ENCODE results near the gene SFXN3. TPM values are rescaled to one million over a fixed set of nuclear protein-coding genes. Genes with fewer than 3 reads are reported as not detected.

Gene SFXN3
- total and polyA plus RNA-seq, 2 of the 13 experiments (the other 11 are each of a cell fraction or from before 2014, with no cell fraction given), result 16.8 to 71.5 TPM

DNA sequence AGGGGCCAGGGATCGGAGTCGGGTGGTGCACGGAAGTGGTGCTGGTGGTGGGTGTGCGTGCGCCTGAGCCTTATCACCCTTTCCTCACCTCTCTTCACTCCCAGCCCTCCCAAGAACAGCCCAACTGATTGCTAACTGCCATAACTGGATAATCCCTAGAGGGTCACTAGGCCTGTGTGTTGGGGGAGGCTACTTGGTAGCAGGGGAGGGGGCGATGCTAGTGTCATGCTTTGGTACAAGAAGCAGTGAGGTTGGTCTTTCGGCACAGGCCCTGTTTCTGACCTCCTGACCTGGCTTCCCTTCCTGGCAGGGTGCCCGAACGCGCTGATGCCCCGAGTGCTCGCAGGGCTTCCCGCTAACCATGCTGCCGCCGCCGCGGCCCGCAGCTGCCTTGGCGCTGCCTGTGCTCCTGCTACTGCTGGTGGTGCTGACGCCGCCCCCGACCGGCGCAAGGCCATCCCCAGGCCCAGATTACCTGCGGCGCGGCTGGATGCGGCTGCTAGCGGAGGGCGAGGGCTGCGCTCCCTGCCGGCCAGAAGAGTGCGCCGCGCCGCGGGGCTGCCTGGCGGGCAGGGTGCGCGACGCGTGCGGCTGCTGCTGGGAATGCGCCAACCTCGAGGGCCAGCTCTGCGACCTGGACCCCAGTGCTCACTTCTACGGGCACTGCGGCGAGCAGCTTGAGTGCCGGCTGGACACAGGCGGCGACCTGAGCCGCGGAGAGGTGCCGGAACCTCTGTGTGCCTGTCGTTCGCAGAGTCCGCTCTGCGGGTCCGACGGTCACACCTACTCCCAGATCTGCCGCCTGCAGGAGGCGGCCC lies 31.4 kb downstream of the SFXN3 start (continued):
- TF ChIP-seq, protein P1, sequence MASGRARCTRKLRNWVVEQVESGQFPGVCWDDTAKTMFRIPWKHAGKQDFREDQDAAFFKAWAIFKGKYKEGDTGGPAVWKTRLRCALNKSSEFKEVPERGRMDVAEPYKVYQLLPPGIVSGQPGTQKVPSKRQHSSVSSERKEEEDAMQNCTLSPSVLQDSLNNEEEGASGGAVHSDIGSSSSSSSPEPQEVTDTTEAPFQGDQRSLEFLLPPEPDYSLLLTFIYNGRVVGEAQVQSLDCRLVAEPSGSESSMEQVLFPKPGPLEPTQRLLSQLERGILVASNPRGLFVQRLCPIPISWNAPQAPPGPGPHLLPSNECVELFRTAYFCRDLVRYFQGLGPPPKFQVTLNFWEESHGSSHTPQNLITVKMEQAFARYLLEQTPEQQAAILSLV (CRISPR knock-in tag; IDR thresholded peaks at IDR 0.05; ENCODE audit: borderline replicate concordance), result peak; percentile 73; the same call in 1 of the 2 replicates
- TF ChIP-seq GTF2F1 (IDR thresholded peaks at IDR 0.05; ENCODE audit: low read length) (no peak), ZBTB20 (CRISPR knock-in tag; IDR thresholded peaks at IDR 0.05; ENCODE audit: borderline replicate concordance, low read depth) (no peak), NFKBIZ (CRISPR knock-in tag; IDR thresholded peaks at IDR 0.05) (peak; percentile 33; the same call in 1 of the 2 replicates), HNF4G (IDR thresholded peaks at IDR 0.05; ENCODE audit: borderline replicate concordance, low read depth, low read length) (peak; percentile 33; the same call in 1 of the 2 replicates), HNF4G (CRISPR knock-in tag; IDR thresholded peaks at IDR 0.05; ENCODE audit: borderline replicate concordance, low read depth) (no peak), TARDBP (CRISPR knock-in tag; IDR thresholded peaks at IDR 0.05) (0 out of 2 replicates have a peak, but pooled peaks have one; percentile 37), REL (CRISPR knock-in tag; conservative IDR thresholded peaks at IDR 0.05) (no peak), ZBTB42 (CRISPR knock-in tag; IDR thresholded peaks at IDR 0.05) (no peak; the same call in 1 of the 2 replicates), NKX3-1 (CRISPR knock-in tag; IDR thresholded peaks at IDR 0.05) (peak; percentile 95), ZNF343 (CRISPR knock-in tag; IDR thresholded peaks at IDR 0.05) (peak; percentile 81), MIER3 (CRISPR knock-in tag; IDR thresholded peaks at IDR 0.05; ENCODE audit: borderline replicate concordance) (no peak), ZFAT (CRISPR knock-in tag; conservative IDR thresholded peaks at IDR 0.05) (peak; percentile 58; the same call in 1 of the 2 replicates), IKZF1 (IDR thresholded peaks at IDR 0.05) (no peak), AKAP8 (CRISPR knock-in tag; IDR thresholded peaks at IDR 0.05) (peak; percentile 98), ZNF839 (CRISPR knock-in tag; IDR thresholded peaks at IDR 0.05; ENCODE audit: borderline replicate concordance) (no peak), NCOA2 (CRISPR knock-in tag; IDR thresholded peaks at IDR 0.05) (no peak; the same call in 1 of the 2 replicates), DMAP1 (CRISPR knock-in tag; IDR thresholded peaks at IDR 0.05) (peak; percentile 65; the same call in 1 of the 2 replicates), HOXA5 (CRISPR knock-in tag; IDR thresholded peaks at IDR 0.05) (peak; percentile 77), FOXM1 (CRISPR knock-in tag; IDR thresholded peaks at IDR 0.05) (peak; percentile 67; the same call in 1 of the 2 replicates)
- TF ChIP-seq, protein P2, sequence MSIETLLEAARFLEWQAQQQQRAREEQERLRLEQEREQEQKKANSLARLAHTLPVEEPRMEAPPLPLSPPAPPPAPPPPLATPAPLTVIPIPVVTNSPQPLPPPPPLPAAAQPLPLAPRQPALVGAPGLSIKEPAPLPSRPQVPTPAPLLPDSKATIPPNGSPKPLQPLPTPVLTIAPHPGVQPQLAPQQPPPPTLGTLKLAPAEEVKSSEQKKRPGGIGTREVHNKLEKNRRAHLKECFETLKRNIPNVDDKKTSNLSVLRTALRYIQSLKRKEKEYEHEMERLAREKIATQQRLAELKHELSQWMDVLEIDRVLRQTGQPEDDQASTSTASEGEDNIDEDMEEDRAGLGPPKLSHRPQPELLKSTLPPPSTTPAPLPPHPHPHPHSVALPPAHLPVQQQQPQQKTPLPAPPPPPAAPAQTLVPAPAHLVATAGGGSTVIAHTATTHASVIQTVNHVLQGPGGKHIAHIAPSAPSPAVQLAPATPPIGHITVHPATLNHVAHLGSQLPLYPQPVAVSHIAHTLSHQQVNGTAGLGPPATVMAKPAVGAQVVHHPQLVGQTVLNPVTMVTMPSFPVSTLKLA (IDR thresholded peaks at IDR 0.05), result no peak; the same call in 1 of the 2 replicates
- TF ChIP-seq, protein P3, sequence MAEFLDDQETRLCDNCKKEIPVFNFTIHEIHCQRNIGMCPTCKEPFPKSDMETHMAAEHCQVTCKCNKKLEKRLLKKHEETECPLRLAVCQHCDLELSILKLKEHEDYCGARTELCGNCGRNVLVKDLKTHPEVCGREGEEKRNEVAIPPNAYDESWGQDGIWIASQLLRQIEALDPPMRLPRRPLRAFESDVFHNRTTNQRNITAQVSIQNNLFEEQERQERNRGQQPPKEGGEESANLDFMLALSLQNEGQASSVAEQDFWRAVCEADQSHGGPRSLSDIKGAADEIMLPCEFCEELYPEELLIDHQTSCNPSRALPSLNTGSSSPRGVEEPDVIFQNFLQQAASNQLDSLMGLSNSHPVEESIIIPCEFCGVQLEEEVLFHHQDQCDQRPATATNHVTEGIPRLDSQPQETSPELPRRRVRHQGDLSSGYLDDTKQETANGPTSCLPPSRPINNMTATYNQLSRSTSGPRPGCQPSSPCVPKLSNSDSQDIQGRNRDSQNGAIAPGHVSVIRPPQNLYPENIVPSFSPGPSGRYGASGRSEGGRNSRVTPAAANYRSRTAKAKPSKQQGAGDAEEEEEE (CRISPR knock-in tag; IDR thresholded peaks at IDR 0.05; ENCODE audit: borderline replicate concordance), result no peak
- TF ChIP-seq, protein P4, sequence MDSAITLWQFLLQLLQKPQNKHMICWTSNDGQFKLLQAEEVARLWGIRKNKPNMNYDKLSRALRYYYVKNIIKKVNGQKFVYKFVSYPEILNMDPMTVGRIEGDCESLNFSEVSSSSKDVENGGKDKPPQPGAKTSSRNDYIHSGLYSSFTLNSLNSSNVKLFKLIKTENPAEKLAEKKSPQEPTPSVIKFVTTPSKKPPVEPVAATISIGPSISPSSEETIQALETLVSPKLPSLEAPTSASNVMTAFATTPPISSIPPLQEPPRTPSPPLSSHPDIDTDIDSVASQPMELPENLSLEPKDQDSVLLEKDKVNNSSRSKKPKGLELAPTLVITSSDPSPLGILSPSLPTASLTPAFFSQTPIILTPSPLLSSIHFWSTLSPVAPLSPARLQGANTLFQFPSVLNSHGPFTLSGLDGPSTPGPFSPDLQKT (CRISPR knock-in tag; IDR thresholded peaks at IDR 0.05; ENCODE audit: borderline replicate concordance), result 0 out of 2 replicates have a peak, but pooled peaks have one; percentile 60
- TF ChIP-seq, protein P5, sequence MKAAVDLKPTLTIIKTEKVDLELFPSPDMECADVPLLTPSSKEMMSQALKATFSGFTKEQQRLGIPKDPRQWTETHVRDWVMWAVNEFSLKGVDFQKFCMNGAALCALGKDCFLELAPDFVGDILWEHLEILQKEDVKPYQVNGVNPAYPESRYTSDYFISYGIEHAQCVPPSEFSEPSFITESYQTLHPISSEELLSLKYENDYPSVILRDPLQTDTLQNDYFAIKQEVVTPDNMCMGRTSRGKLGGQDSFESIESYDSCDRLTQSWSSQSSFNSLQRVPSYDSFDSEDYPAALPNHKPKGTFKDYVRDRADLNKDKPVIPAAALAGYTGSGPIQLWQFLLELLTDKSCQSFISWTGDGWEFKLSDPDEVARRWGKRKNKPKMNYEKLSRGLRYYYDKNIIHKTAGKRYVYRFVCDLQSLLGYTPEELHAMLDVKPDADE (CRISPR knock-in tag; IDR thresholded peaks at IDR 0.05), result no peak
